Right ventricle myocardium superior (tissue), 1 donor: ENCODE results near the gene NOL3. TPM values are rescaled to one million over a fixed set of nuclear protein-coding genes. Genes with fewer than 3 reads are reported as not detected.

Experiments
- ATAC-seq: fragments of 200-7000 bp; cut with Tn5 transposase; one replicate; pipeline ENCODE4 v1.9.1; 2020; ENCODE audit warnings: mild to moderate bottlenecking; ENCODE audit not compliant: poor library complexity
- DNase-seq: peaks from one replicate; pipeline ENCODE4 v3.0.0-alpha.2; 2020
- intact Hi-C: fragments of 100-400 bp; cut with DNase I; formaldehyde crosslinking; loops from one replicate; pipeline ENCODE4 v1.11.2; 2022
- microRNA-seq: library from miRNA; unstranded; fragments of <30 nt; microRNA quantifications from one replicate; pipeline ENCODE4 v1.2.0, GENCODE V29; 2020
- total RNA-seq: library from RNA; stranded (reverse); fragmentation: NEBNext Ultra II Directional; extraction: Animal tissue kit (Norgen Biotek cat#: 25700); gene quantifications from one replicate; pipeline ENCODE4 v1.2.1, GENCODE V29; 2021
- donor health status: DM: no; HTN: yes; CAD: no; lungs with severe emphysema.

NOL3 gene
- total RNA-seq, 1 donor from 2014 or later = 105 TPM

DNA sequence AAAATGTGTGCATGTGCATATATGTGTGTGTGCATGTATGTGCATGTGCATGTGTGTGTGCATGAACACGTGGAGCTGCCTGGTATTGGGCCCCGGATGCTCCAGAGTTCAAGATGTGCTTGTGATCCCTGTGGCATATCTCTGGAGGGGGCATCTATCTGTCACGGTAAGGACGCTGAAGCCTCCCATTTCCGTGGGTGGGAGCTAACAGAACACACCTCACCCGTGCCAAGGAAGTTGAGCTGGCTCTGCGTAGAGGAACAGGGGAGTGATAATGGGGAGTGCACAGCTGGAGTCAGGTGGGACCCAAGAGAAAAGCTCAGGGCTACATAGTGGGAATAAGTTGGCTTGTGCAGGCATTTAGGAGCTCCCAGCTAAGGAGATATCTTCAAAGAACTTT lies 41.3 kb downstream of the NOL3 start:
- DNase-seq (no peak), ATAC-seq (no peak)
- intact Hi-C loops = no loop called here

- ATAC-seq = no peak
Measured at GRCh38 chr16:67212766-67213165, 42.4 kb downstream of the NOL3 start.

GRCh38 chr16:67213197-67214019 lies 43.1 kb downstream of the NOL3 start:
- no peak for DNase-seq
- no peak for ATAC-seq
- intact Hi-C loops = no loop called here

More at GRCh38 chr16:67212766-67213165, 42.4 kb downstream of the NOL3 start:
- DNase-seq = no peak
- intact Hi-C loops = no loop called here

- ATAC-seq (no peak), DNase-seq (no peak)
- intact Hi-C loops = no loop called here
Measured at GRCh38 chr16:67215706-67216105, 45.4 kb downstream of the NOL3 start.

GRCh38 chr16:67216612-67217490 lies 46.5 kb downstream of the NOL3 start:
- ATAC-seq = peak; percentile 91
- DNase-seq = peak; percentile 78
- intact Hi-C loops = no loop called here

DNA sequence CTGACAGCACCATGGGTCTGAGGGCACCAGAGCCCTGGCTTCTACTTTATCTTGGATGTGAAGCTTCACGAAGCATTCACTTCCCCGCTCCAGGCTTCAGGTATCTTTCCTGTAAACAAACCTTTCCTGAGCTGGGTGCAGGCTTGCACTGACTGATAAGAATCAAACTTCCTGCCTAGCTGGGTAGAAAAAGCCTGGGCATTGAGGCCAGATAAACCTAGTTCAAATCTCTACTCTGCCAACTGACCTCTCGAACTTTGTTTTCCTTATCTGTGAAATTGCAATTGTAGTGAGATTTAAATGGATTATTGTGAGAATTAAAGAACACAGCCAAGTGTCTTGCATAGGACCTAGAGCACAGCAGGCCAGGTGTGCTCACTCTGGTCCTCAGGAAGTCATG lies 53.7 kb downstream of the NOL3 start:
- DNase-seq = no peak
- no peak for ATAC-seq
- intact Hi-C loops = no loop called here

Small RNA genes within 50 kb of the gene (microRNA-seq; reads per million reads assigned to microRNA genes)
- 111 reads per million, percentile 54 among the genes with 10 or more reads in this experiment for gene MIR328

Other genes starting within 250 kb of the NOL3 start
- gene RRAD, start 245.0 kb upstream of the NOL3 start, total RNA-seq = 95.4 TPM
- 103 TPM for gene CIAO2B, start 236.1 kb upstream of the NOL3 start, total RNA-seq
- gene CES2, start 235.0 kb upstream of the NOL3 start, total RNA-seq = 114 TPM
- 2.0 TPM for gene CES3, start 209.3 kb upstream of the NOL3 start, total RNA-seq
- 6.2 TPM for gene CES4A, start 181.9 kb upstream of the NOL3 start, total RNA-seq
- gene CBFB, start 141.4 kb upstream of the NOL3 start, total RNA-seq = 23.1 TPM
- 11.7 TPM for gene PHAF1, start 60.6 kb upstream of the NOL3 start, total RNA-seq
- gene B3GNT9, start 19.5 kb upstream of the NOL3 start, total RNA-seq = 8.1 TPM
- 9.0 TPM for gene TRADD, start 10.6 kb upstream of the NOL3 start, total RNA-seq
- gene FBXL8, start 10.6 kb upstream of the NOL3 start, total RNA-seq = 9.5 TPM
- gene HSF4, start 5.8 kb upstream of the NOL3 start, total RNA-seq = 62.9 TPM
- gene MATCAP1, start 13.4 kb downstream of the NOL3 start, total RNA-seq = 7.7 TPM
- gene EXOC3L1, start 19.6 kb downstream of the NOL3 start, total RNA-seq = 2.3 TPM
- gene E2F4, start 21.6 kb downstream of the NOL3 start, total RNA-seq = 34.8 TPM
- gene ELMO3, start 28.6 kb downstream of the NOL3 start, total RNA-seq = 0.54 TPM
- gene TMEM208, start 56.6 kb downstream of the NOL3 start, total RNA-seq = 11.0 TPM
- 13.5 TPM for gene FHOD1, start 76.9 kb downstream of the NOL3 start, total RNA-seq
- 0.83 TPM for gene SLC9A5, start 78.4 kb downstream of the NOL3 start, total RNA-seq
- 0.89 TPM for gene PLEKHG4, start 109.0 kb downstream of the NOL3 start, total RNA-seq
- gene KCTD19, start 156.2 kb downstream of the NOL3 start, total RNA-seq = not detected
- not detected for gene LRRC36, start 156.3 kb downstream of the NOL3 start, total RNA-seq
- 8.9 TPM for gene TPPP3, start 223.0 kb downstream of the NOL3 start, total RNA-seq
- gene ZDHHC1, start 245.9 kb downstream of the NOL3 start, total RNA-seq = 3.4 TPM